Gastrocnemius medialis (tissue), 4 donors: ENCODE measurements around the gene SFMBT1. TPM values are rescaled to one million over a fixed set of nuclear protein-coding genes. Genes with fewer than 3 reads are reported as not detected.

Source experiments
- ATAC-seq, 2 donors: fragments of 150-250 bp; one replicate each; pipeline ENCODE4 v1.9.1; 2016
- DNase-seq, 2 donors: peaks; one replicate each; pipeline ENCODE4 v3.0.0-alpha.2; 2019
- H3K27ac ChIP-seq, 4 donors: fragments of 200-600 bp; sonication (generic); 1 replicate in 1 of 4; 2 replicates in 3 of 4; pipeline ENCODE4 v1.5.1; 2016 to 2018; ENCODE audit warnings: mild to moderate bottlenecking in 2 of 4, moderate library complexity in 1 of 4
- H3K27me3 ChIP-seq, 3 donors: fragments of 200-600 bp; sonication (generic) in 2 of 3; 1 replicate in 1 of 3; 2 replicates in 2 of 3; pipeline versions ENCODE4 v1.5.1 to v1.6.0; 2016 to 2019; ENCODE audit warnings: mild to moderate bottlenecking in 1 of 3, moderate library complexity in 1 of 3
- H3K36me3 ChIP-seq, 2 donors: fragments of 200-600 bp; sonication (generic) in 1 of 2; one replicate each; pipeline ENCODE4 v1.5.1; 2017 to 2018
- H3K4me1 ChIP-seq, 2 donors: fragments of 200-600 bp; sonication (generic) in 1 of 2; one replicate each; pipeline ENCODE4 v1.5.1; 2016 to 2017; ENCODE audit warnings: mild to moderate bottlenecking in 2 of 2
- H3K4me3 ChIP-seq, 4 donors: fragments of 200-600 bp; sonication (generic) in 3 of 4; 1 replicate in 1 of 4; 2 replicates in 3 of 4; pipeline ENCODE4 v1.5.1; 2016 to 2019; ENCODE audit warnings: mild to moderate bottlenecking in 2 of 4
- H3K9me3 ChIP-seq, 3 donors: fragments of 200-600 bp; sonication (generic) in 2 of 3; 1 replicate in 1 of 3; 2 replicates in 2 of 3; pipeline ENCODE4 v1.5.1; 2016 to 2019
- POLR2A ChIP-seq, 2 donors: fragments of 450-650 bp; IDR thresholded peaks; one replicate each; pipeline ENCODE4 v1.6.1; 2017; ENCODE audit warnings: antibody characterized with exemption in 2 of 2, mild to moderate bottlenecking in 2 of 2, moderate library complexity in 2 of 2
- in situ Hi-C, 4 donors: fragments of 200-750 bp; cut with MboI; loops; one replicate each; pipeline versions ENCODE4 v1.15.0 to v1.8.0; 2017; ENCODE audit warnings: low sequenced_read_pairs in 4 of 4
- intact Hi-C: fragments of 100-400 bp; cut with DNase I; formaldehyde crosslinking; loops from one replicate; pipeline ENCODE4 v1.15.1; 2023; ENCODE audit warnings: low total_unique reads
- total RNA-seq, 4 donors: library from RNA; depleted of rRNA; stranded (reverse); fragments of >200 nt; gene quantifications; one replicate each; pipeline versions ENCODE4 v1.1.0 to v1.2.3, GENCODE V29; 2016
- TF ChIP-seq, protein P1 (sequence below), 5 experiments: fragments of 450-650 bp in 3 of 5; fragments of 200-600 bp in 2 of 5; sonication (generic) in 2 of 5; IDR thresholded peaks in 4 of 5; conservative IDR thresholded peaks in 1 of 5; 1 replicate in 4 of 5; 2 replicates in 1 of 5; pipeline ENCODE4 v1.5.1; 2016 to 2019; ENCODE audit warnings: antibody characterized with exemption in 5 of 5, mild to moderate bottlenecking in 3 of 5, moderate library complexity in 3 of 5

Gene SFMBT1
- total RNA-seq, 4 donors from 2014 or later, result 17.5 to 39.7 (median 29.8) TPM

GRCh38 chr3:52917044-52917443 lies 128.8 kb downstream of the SFMBT1 start:
- Histone ChIP-seq H3K27ac (no peak overlapping the region), H3K27me3 (no peaks in the 10 kb centered on the region), H3K4me3 (no peak overlapping the region), H3K9me3 (no peaks in the 10 kb centered on the region), H3K36me3 (peaks cover 2 to 70% of the 10 kb centered on the region in 2 donors), H3K4me1 (no peaks in the 10 kb centered on the region)
- ATAC-seq (no peak), DNase-seq (no peak)
- intact Hi-C loops, result no loop called here
- in situ Hi-C loops, result no loop called here
- TF ChIP-seq POLR2A (IDR thresholded peaks at IDR 0.05), result no peak
- TF ChIP-seq, protein P1, sequence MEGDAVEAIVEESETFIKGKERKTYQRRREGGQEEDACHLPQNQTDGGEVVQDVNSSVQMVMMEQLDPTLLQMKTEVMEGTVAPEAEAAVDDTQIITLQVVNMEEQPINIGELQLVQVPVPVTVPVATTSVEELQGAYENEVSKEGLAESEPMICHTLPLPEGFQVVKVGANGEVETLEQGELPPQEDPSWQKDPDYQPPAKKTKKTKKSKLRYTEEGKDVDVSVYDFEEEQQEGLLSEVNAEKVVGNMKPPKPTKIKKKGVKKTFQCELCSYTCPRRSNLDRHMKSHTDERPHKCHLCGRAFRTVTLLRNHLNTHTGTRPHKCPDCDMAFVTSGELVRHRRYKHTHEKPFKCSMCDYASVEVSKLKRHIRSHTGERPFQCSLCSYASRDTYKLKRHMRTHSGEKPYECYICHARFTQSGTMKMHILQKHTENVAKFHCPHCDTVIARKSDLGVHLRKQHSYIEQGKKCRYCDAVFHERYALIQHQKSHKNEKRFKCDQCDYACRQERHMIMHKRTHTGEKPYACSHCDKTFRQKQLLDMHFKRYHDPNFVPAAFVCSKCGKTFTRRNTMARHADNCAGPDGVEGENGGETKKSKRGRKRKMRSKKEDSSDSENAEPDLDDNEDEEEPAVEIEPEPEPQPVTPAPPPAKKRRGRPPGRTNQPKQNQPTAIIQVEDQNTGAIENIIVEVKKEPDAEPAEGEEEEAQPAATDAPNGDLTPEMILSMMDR (IDR thresholded peaks at IDR 0.05 in 4 of 5, conservative IDR thresholded peaks at IDR 0.05 in 1 of 5), result no peak

- Histone ChIP-seq H3K4me1 (no peaks in the 10 kb centered on the region), H3K27ac (no peak overlapping the region), H3K27me3 (no peaks in the 10 kb centered on the region), H3K4me3 (no peak overlapping the region), H3K9me3 (no peaks in the 10 kb centered on the region), H3K36me3 (peaks cover 2 to 65% of the 10 kb centered on the region in 2 donors)
- intact Hi-C loops (no loop called here), in situ Hi-C loops (no loop called here)
- no peak for ATAC-seq
- TF ChIP-seq, protein P1 (IDR thresholded peaks at IDR 0.05 in 4 of 5, conservative IDR thresholded peaks at IDR 0.05 in 1 of 5), result no peak
- no peak for TF ChIP-seq POLR2A (IDR thresholded peaks at IDR 0.05)
- no peak for DNase-seq
These were observed 130.6 kb downstream of the SFMBT1 start for GRCh38 chr3:52915294-52915693.

GRCh38 chr3:52912885-52913731 lies 132.8 kb downstream of the SFMBT1 start:
- Histone ChIP-seq H3K27me3 (no peaks in the 10 kb centered on the region), H3K4me1 (no peaks in the 10 kb centered on the region), H3K27ac (no peak overlapping the region), H3K36me3 (peaks cover 0 to 57% of the 10 kb centered on the region in 2 donors), H3K4me3 (no peak overlapping the region), H3K9me3 (no peaks in the 10 kb centered on the region)
- TF ChIP-seq, protein P1 (IDR thresholded peaks at IDR 0.05 in 4 of 5, conservative IDR thresholded peaks at IDR 0.05 in 1 of 5), result no peak
- DNase-seq, result no peak
- intact Hi-C loops, result no loop called here
- in situ Hi-C loops, result no loop called here
- no peak for ATAC-seq

GRCh38 chr3:52910823-52911222 lies 135.1 kb downstream of the SFMBT1 start:
- intact Hi-C loops, result no loop called here

More at GRCh38 chr3:52910823-52911222, 135.1 kb downstream of the SFMBT1 start:
- DNase-seq, result no peak
- in situ Hi-C loops, result no loop called here
- no peak overlapping the region for H3K4me3 ChIP-seq
- peaks cover 0 to 65% of the 10 kb centered on the region in 2 donors for H3K36me3 ChIP-seq
- no peaks in the 10 kb centered on the region for H3K27me3 ChIP-seq
- ATAC-seq, result no peak
- no peaks in the 10 kb centered on the region for H3K9me3 ChIP-seq
- H3K4me1 ChIP-seq, result no peaks in the 10 kb centered on the region
- TF ChIP-seq, protein P1 (IDR thresholded peaks at IDR 0.05 in 4 of 5, conservative IDR thresholded peaks at IDR 0.05 in 1 of 5), result no peak
- no peak for TF ChIP-seq POLR2A (IDR thresholded peaks at IDR 0.05)
- no peak overlapping the region for H3K27ac ChIP-seq
